Fibroblast of upper back skin (primary cell): ENCODE measurements around the gene QRFP.

ENCODE experiments used
- DNase-seq: peaks from one replicate; pipeline ENCODE4 v3.0.0-alpha.2; 2013

The QRFP gene

GRCh38 chr9:130896233-130897014 is at the start of gene QRFP:
QRFP (minus strand) TSS chr9:130896812; CDS start chr9:130893838, 2,974 bp downstream.
- no peak for DNase-seq

- no peak for DNase-seq
These were observed 48.6 kb upstream of the QRFP start for GRCh38 chr9:130945173-130945572.

DNA sequence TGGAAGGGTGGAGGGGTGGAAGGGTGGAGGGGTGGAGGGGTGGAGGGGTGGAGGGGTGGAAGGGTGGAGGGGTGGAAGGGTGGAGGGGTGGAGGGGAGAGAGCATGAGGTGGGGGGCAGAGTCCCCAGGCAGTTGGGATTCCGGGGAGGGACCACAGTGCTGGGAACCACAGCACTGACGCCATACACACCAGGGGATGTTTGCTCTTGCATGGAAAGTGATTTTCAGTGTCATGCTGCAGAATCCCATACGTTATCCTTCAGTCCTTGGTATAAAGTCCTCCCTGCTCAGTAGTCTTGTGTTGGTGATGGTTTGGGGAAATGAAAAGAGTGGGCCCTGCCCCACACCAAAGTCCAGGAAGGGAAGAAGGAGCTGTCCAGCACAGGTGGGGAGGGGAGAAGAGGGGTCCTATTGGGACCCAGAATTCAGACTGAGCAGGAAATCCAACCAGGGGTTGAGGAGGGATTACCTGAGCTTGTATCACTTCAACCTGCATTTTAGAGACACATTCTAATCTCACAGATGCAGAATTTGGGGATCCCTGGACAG is 48.0 kb upstream of the QRFP start:
- DNase-seq: no peak

DNA sequence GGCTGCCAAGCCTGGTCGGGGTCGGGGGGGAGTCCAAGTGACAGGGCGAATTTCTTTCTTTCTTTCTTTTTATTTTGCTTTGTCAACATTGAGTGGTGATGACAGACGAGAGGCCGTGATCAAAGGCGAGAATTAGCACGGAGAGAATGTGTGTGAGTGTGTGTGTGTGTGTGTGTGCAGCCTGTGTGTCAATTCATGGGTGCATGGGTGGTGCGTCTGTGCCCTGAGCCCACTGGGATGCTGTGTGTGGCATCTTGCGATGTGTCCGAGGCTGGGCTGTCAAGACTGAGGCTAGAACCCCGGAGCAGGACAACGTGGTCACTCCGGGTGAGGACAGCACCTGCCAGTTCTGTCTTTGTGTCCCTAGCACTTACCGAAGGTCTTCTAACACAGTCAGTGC is 47.2 kb upstream of the QRFP start:
- no peak for DNase-seq

DNA sequence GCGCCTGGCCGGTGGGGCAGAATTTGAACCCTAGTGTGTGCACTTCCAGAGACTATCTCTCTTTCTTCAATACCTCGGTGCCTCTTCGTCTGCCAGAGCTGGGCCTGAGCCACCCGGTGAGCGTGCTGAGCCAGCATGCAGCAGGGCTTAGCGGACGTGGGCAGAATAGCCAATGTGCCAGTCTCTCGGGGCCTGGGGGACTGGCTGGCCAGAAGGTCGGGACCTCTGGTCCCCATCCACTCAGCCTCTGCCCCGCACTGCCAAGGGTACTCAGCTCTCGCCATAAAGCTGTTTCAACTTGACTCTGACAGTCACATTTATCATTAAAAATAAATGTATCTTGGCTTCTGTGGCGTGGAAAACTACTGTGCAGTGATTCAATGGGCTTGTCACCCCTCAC is 46.6 kb upstream of the QRFP start:
- DNase-seq: no peak

DNA sequence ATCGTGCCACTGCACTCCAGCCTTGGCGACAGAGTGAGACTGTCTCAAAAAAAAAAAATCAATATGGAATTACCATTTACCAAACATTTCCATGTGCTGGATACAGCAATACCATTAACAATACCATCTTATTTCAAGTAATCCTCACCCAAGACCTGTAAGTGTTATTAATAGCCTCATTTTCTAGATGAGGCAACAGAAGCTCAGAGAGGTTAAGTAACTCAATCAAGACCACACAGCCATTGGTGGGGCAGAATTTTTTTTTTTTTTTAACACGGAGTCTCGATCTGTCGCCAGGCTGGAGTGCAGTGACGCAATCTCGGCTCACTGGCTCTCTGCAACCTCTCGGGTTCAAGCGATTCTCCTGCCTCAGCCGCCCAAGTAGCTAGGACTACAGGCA is 46.1 kb upstream of the QRFP start:
- DNase-seq: no peak

DNA sequence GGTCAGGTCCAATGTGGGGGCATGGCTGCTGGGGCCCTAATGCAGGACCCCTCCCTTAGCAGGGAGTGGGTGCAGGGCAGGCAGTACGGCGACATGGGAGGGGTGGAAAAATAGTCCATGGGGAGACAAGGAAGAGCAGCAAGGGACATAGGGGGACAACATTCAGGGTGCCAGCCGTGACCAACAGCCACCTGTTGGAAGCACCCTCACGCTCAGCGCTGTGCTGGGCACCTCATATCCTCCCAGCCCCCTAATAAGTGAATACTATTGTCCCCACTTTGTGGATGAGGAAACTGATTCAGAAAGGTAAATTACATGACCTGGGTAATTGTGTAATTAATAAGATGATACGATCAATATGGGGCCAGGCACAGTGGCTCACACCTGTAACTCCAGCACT is 45.5 kb upstream of the QRFP start:
- DNase-seq: no peak

- DNase-seq: no peak
These were observed 44.3 kb upstream of the QRFP start for GRCh38 chr9:130940693-130941576.

DNA sequence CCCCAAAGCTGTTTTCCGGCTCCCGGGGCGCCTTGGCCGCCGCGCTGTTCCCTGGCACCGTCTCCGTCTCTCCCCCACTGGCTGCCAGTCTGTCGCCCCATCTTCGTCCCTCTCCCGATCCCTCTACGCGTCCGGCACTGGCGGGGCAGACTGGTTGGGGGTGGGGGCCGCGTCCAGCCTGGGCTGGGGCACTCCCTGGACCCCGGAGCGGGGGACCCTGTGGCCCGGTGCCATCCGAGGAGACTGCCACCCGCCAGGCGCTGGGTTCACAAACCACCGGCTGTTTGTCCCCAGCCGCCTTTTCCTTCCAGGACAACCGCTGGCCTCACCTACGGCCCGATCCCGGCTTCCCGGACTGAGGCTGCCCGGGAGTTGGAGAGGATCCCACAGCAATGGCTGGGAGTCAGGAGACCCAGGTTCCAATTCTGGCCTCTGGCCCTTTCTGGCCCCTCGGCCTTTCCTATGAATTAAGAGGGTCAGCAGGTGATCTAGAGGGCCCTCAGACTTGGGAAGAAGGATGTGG is 43.5 kb upstream of the QRFP start:
- no peak for DNase-seq

DNA sequence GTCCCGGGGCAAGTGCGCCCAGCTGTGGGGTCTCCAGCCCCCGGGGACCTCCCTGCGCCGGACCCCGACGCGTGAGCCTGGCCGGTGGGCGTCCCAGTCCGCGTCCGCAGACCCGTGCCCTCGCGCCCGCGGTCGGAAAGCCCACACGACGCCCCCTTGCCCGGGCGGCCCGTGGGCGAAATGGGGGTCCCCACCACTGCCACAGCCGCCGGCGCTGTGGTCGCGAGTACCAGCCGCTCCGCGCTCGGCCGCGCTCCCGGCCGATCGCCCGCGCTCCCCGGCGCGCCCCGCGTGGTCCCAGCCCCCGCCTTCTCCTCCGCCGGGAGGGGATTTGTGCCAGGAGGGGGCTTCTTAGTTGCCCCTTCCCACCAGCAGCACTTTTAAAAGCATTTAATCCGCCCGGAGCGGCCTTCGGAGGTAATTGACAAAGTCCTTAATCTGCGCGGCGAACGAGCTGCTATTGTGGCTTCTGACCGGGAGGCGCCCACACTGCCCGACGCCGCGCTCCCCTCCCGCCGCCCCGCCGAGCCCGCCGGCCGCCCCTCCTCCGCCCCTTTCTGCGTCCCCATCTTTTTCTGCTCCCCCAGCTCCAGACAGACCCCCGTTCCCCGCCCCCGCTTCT is 42.9 kb upstream of the QRFP start:
- no peak for DNase-seq

- peak; percentile 31 for DNase-seq
These were observed 42.2 kb upstream of the QRFP start, which contains the start of gene FIBCD1 for GRCh38 chr9:130938652-130939404. FIBCD1 (minus strand) TSS chr9:130939247; CDS start chr9:130938607, 640 bp downstream.

GRCh38 chr9:130938184-130938651 is 41.6 kb upstream of the QRFP start:
- DNase-seq: no peak

DNA sequence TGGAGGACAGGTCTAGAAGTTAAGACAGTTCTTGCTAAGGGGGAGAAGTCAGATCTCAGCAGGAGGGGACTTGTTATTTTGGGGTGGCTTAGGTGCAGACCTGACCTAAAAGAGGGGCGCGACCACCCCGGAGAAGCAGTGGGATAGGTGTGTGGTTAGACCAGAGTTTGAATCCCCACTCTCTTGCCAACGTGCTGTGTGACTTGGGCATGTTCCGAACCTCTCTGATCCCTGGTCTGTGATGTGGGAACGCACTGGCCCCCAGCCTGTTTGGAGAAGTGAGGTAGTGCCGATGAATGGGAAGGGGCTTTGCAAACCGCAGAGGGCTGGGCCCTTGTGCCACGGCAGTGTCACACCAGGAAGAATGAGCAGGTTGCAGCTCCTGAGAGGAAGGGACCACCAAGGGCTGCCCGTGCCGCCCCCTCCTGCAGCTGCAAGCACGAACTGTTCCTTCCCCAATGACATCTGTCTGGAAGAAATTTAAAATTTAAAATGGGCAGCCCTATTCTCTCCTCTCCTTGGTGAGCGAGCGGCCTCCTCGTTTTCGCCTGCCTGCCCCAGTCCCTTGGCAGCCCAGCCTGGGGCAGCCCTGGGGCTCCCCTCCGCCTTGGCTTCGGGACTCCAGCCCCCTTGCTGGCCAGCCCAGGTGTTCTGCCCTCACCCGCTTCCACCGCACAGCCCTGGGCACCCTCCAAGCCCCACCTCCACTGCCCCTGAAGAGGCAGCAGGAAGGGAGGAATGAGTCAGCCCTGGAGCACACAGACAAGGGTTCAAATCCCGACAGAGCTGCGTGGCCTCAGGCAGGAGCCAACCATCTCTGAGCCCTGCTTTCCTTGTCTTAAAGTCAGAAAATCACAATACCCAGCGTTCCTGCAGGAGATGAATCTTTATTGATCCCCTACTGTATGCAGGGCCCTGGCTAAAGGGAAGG is 40.8 kb upstream of the QRFP start:
- no peak for DNase-seq

- DNase-seq: peak; percentile 56
These were observed 39.9 kb upstream of the QRFP start for GRCh38 chr9:130936285-130937117.

- DNase-seq: no peak
These were observed 39.1 kb upstream of the QRFP start for GRCh38 chr9:130935648-130936271.

DNA sequence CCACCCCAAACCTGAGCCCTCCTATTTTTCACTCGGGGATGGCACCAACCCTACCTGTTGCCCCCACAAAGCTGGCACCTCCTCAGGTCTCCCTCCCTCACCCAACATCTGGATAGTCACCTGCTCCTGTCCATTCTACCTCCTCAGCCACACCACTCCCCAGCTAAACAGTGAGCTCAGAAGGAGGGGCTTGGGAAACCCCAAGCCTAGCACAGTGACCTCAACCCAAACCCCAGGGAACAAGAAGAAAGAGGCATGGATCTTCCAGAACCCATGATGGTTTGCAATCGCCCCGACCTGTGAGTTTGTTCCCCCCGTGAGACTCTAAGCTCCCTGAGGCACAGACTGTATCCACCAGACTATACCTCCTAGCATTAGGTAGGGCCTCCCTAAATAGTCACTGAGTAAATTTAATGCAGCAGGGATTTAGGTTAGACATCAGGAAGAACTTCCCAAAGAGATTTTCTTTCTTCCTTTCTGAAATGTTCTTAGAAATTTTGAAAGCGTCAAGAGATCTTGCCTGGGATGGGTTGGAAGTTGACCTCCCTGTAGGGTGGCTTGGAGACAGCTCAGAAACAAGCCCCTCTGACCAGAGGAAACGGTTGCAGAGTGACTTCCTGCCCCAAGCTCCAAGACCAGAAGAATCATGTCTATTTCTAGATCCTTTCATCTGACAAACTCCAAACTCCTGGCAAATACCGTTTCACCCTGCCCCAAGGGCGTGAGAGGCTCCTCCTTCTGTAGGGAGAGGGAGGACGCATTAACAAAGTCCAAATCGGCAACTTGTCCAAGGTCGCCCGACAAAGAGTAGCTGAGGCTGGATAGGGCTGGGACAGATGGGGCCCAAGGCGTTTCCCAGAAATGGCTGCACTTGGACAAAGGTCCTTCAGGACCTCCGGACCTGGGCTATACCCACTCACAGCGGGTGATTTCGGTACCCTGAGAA is 38.4 kb upstream of the QRFP start:
- no peak for DNase-seq

DNA sequence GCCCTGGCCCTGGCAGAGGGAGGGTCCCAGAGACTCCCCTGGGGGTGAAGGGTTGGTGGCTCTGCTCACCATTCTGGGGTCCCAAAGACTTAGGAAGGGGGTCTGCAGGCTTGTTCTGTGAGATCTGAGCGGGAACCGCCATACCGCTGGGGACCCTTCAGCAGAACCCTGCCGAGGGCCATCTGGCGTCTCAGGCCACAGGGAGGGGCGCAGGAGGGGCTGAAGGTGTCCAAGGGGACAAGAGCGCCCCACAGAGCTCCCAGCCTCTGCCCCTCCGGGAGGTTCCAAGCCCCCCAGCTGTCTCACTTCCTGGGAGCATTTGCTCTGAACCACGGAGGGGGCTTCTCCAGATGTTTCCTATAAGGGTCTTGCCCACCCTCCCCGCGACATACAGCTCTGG is 37.6 kb upstream of the QRFP start:
- DNase-seq: no peak
